Adrenal gland (tissue), 12 donors: ENCODE data around the gene TM9SF4. TPM values are rescaled to one million over a fixed set of nuclear protein-coding genes. Genes with fewer than 3 reads are reported as not detected.

ENCODE experiments used
- DNase-seq, 7 donors: peaks; one replicate each; pipeline ENCODE4 v3.0.0-alpha.2; 2019 to 2020
- H3K27ac ChIP-seq, 5 donors: fragments of 200-600 bp; sonication (generic) in 4 of 5; 1 replicate in 3 of 5; 2 replicates in 2 of 5; pipeline versions ENCODE4 v1.5.1 to v1.8.0; 2016 to 2020; ENCODE audit warnings: mild to moderate bottlenecking in 1 of 5
- H3K27me3 ChIP-seq: fragments of 200-600 bp; 2 replicates; pipeline ENCODE4 v1.8.0; 2021
- H3K36me3 ChIP-seq, 2 donors: fragments of 200-600 bp; replicated peaks in 1 of 2; 1 replicate in 1 of 2; 2 replicates in 1 of 2; pipeline versions ENCODE4 v1.5.1 to v1.8.0; 2018 to 2022
- H3K4me1 ChIP-seq, 2 donors: fragments of 200-600 bp; replicated peaks in 1 of 2; 1 replicate in 1 of 2; 2 replicates in 1 of 2; pipeline versions ENCODE4 v1.5.1 to v1.8.0; 2018 to 2021
- H3K4me3 ChIP-seq, 4 donors: fragments of 200-600 bp; sonication (generic) in 3 of 4; one replicate each; pipeline ENCODE4 v1.5.1; 2016 to 2018
- H3K9me3 ChIP-seq, 3 donors: fragments of 200-600 bp; sonication (generic) in 1 of 3; replicated peaks in 1 of 3; 1 replicate in 2 of 3; 2 replicates in 1 of 3; pipeline versions ENCODE4 v1.5.1 to v1.8.0; 2016 to 2021
- POLR2A ChIP-seq, 2 donors: fragments of 450-650 bp; IDR thresholded peaks; one replicate each; pipeline ENCODE4 v1.6.1; 2017; ENCODE audit warnings: antibody characterized with exemption in 2 of 2, mild to moderate bottlenecking in 2 of 2, moderate library complexity in 1 of 2
- WGBS, 4 donors: extraction: QIAGEN DNeasy Blood & Tissue Kit in 2 of 4; methylation state at CpG; one replicate each; pipeline versions ENCODE4 v1.1.5 to v1.1.7; 2013 to 2017; 5-methylcytosine and 5-hydroxymethylcytosine counted together
- intact Hi-C, 2 donors: fragments of 100-400 bp; cut with DNase I; formaldehyde crosslinking; loops; one replicate each; pipeline versions ENCODE4 v1.14.1 to v1.15.0; 2022 to 2023
- polyA plus RNA-seq, 3 donors: library from polyadenylated mRNA; stranded (reverse); fragments of 200-250 nt in 2 of 3; fragments of 350-450 nt in 1 of 3; fragmentation: Illumina TruSeq in 1 of 3; extraction: RNeasy Lipid Tissue Mini Kit (QIAGEN cat#74804) in 1 of 3; gene quantifications; one replicate each; pipeline ENCODE4 v1.2.3, GENCODE V29; 2013 to 2014
- total RNA-seq, 9 donors: library from RNA; depleted of rRNA in 4 of 9; stranded (reverse); fragments of >200 nt in 4 of 9; fragments of 120-200 nt in 1 of 9; fragmentation: NEBNext Ultra II Directional in 1 of 9; extraction: Animal tissue kit (Norgen Biotek cat#: 25700) in 1 of 9; gene quantifications; one replicate each; pipeline versions ENCODE4 v1.1.0 to v1.2.4, GENCODE V29; 2013 to 2023
- TF ChIP-seq, protein P1 (sequence below), 6 experiments: fragments of 450-650 bp in 4 of 6; fragments of 200-600 bp in 2 of 6; sonication (generic) in 1 of 6; IDR thresholded peaks; 1 replicate in 5 of 6; 2 replicates in 1 of 6; pipeline versions ENCODE4 v1.5.1 to v1.8.0; 2016 to 2021; ENCODE audit warnings: antibody characterized with exemption in 6 of 6, mild to moderate bottlenecking in 2 of 6, moderate library complexity in 1 of 6
- donor health status: healthy with polysubstance abuse.
- donor health status: Bipolar disorder and iron deficiency.
- donor health status: DM: yes; HTN: yes; CAD: no.
- donor health status: DM: no; HTN: no; CAD: no.
- donor health status: DM: no; HTN: no; CAD: no.
- donor health status: DM: yes; HTN: yes; CAD: no.

TM9SF4 gene
- total and polyA plus RNA-seq, 12 donors, result 23.2 to 61.0 (median 46.1) TPM

DNA sequence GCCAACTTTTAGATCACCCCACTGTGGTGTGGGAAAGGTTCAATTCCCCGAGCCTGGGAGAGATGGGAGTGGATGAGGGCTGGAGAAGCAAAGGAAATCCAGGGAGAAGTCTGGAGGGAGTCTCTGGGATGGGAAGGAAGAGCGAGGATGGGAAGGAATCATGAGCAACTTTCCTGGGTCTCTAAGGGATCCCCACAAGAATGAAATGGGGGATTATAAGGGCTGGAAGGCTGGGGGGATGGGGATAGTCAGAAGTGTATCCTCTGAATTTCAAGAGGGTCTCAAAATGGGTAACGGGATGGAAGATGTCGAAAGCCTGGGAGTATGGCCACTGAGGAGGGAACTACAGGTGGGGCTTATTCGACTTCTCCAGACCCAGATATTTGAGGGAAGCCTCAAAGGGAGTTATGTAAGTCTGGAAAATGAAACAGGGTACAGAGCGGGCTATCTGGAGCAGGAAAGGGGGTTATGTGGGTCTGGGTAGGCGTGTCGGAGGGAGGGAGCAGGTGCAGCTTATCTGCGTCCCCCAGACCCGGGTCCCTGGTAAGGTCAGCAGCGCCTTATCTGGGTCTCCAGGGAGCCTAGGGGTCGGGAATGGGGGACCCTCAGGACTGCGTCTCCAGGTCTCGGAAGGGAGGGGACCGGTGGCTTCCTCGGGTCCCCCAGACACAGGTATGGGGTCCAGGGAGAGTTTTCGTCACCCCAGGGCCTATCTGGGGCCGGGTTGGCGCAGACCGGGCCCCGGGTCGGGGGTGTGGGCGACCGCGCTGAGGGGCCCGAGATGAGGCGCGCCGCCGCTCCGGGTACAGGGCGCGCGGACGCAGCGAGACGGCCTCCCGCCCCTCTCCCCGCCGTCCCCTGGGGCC, 97.5 kb downstream of the TM9SF4 start:
- Histone ChIP-seq H3K9me3 (no peaks in the 10 kb centered on the region), H3K27me3 (no peaks in the 10 kb centered on the region), H3K4me3 (peak overlapping the region; percentile 56 to 100 (median 88)), H3K36me3 (peaks cover 0 to 2% of the 10 kb centered on the region in 2 donors), H3K4me1 (peaks cover 19 to 65% of the 10 kb centered on the region in 2 donors), H3K27ac (peak overlapping the region in 4 of 5 donors; percentile 41 to 93 (median 80))
- no peak for TF ChIP-seq POLR2A (IDR thresholded peaks at IDR 0.05)
- intact Hi-C loops, result no loop called here
- peak in 2 of 7 donors; percentile 13 to 27 for DNase-seq
- 3 to 9% (median 5%) methylated on average over 12 to 40 of the region's 40 CpGs for WGBS, 4 donors

DNA sequence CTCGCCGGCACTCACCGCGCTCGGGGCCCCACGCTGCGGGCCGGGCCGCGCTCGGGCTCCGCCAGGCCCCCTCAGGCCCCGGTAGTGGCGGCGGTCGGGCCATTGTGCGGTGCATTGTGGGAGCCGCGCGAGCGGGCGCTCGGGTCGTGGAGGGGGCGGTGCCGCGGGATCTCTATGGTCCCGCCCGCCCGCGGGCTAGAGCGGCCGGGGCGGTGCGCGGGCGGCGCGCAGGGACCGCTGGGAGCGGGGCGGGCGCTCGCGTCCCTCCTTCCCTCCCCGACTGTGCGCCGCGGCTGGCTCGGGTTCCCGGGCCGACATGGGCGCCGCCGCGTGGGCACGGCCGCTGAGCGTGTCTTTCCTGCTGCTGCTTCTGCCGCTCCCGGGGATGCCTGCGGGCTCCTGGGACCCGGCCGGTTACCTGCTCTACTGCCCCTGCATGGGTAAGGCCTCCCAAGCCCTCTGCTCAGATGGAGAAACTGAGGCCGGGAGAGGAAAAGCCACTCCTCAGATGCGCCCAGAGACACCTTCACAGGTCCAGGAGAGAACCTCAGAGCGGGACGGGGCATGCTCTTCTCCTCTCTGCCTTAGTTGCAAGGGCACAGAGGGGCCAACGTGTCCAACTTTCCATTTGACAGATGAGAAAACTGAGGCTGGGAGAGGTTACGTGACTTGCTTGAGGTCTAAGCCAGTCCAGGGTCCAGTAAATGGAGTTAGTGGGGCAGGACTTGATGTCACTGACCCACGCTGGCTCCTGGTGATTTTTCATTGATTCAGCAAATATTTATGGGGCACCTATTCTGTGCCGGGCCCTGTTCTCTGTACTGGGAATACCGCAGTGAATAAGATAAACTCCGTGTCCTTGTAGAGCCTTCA, 98.3 kb downstream of the TM9SF4 start, which contains the start of the genes PLAGL2 and POFUT1:
Gene PLAGL2, minus strand, starts transcription at position 118 of the 873 bp plus-strand sequence. CDS start 5,565 bp downstream, outside the sequence.
Gene POFUT1, plus strand, starts transcription at position 255 of the 873 bp plus-strand sequence. Its CDS starts 62 bp downstream, at position 317.
- H3K27ac ChIP-seq, result peak within 1 kb of the TSS in 4 of 5 donors; percentile 41 to 93 (median 80)
- no peaks in the 10 kb centered on the region for H3K9me3 ChIP-seq
- peaks cover 19 to 57% of the 10 kb centered on the region in 2 donors for H3K4me1 ChIP-seq
- H3K27me3 ChIP-seq, result no peaks in the 10 kb centered on the region
- WGBS, 4 donors, result 1 to 4% (median 2%) methylated on average over 9 to 74 of the region's 74 CpGs
- intact Hi-C loops, result no loop called here
- H3K4me3 ChIP-seq, result peak within 1 kb of the TSS; percentile 66 to 100 (median 88)
- TF ChIP-seq, protein P1, sequence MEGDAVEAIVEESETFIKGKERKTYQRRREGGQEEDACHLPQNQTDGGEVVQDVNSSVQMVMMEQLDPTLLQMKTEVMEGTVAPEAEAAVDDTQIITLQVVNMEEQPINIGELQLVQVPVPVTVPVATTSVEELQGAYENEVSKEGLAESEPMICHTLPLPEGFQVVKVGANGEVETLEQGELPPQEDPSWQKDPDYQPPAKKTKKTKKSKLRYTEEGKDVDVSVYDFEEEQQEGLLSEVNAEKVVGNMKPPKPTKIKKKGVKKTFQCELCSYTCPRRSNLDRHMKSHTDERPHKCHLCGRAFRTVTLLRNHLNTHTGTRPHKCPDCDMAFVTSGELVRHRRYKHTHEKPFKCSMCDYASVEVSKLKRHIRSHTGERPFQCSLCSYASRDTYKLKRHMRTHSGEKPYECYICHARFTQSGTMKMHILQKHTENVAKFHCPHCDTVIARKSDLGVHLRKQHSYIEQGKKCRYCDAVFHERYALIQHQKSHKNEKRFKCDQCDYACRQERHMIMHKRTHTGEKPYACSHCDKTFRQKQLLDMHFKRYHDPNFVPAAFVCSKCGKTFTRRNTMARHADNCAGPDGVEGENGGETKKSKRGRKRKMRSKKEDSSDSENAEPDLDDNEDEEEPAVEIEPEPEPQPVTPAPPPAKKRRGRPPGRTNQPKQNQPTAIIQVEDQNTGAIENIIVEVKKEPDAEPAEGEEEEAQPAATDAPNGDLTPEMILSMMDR (IDR thresholded peaks at IDR 0.05), result peak in 2 of 6 experiments; percentile 13 to 24
- TF ChIP-seq POLR2A (IDR thresholded peaks at IDR 0.05), result peak; percentile 69 to 79
- peak; percentile 81 to 90 (median 89) for DNase-seq
- H3K36me3 ChIP-seq, result peaks cover 0 to 8% of the 10 kb centered on the region in 2 donors

DNA sequence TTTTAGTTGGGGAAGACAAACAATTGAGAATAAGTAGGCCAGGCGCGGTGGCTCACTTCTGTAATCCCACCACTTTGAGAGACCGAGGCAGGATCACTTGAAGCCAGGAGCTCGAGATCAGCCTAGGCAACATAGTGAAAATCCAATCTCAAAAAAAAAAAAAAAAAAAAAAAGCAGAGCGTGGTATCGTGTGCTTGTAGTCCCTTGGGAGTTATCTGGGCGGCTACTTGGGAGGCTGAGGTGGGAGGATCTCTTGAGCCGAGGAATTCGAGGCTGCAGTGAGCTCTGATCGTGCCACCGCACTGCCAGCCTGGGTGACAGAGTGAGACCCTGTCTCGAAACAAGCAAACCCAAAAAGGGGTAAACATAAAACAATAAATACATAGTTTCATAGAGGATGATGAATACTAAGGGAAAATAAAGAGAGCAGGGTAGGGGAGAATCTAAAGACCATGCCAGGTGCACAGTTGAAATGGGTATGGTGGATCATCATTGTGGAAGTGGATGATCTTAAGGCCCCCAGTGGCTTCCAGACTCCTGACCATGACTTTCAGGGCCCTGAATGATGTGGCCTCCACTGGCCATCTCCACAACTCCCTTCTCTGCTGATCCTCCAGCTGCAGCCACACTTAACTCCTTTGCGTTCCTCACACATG, 99.1 kb downstream of the TM9SF4 start:
- H3K27ac ChIP-seq, result peak overlapping the region in 1 of 5 donors; percentile 52
- WGBS, 4 donors, result 74 to 82% (median 76%) methylated on average over 13 of the region's 13 CpGs
- intact Hi-C loops, result no loop called here

More for the DNA sequence above, 99.1 kb downstream of the TM9SF4 start:
- Histone ChIP-seq H3K9me3 (no peaks in the 10 kb centered on the region), H3K27me3 (no peaks in the 10 kb centered on the region), H3K4me3 (peak overlapping the region in 2 of 4 donors; percentile 95 to 100), H3K4me1 (peaks cover 19 to 56% of the 10 kb centered on the region in 2 donors), H3K36me3 (peaks cover 0 to 8% of the 10 kb centered on the region in 2 donors)
- no peak for TF ChIP-seq POLR2A (IDR thresholded peaks at IDR 0.05)
- TF ChIP-seq, protein P1 (IDR thresholded peaks at IDR 0.05), result no peak
- DNase-seq, result no peak
